Mesodermal cell (in vitro differentiated cells): ENCODE data around the gene C2orf92.

ENCODE experiments used
- H3K27ac ChIP-seq: 2 replicates; pipeline ENCODE4 v1.7.0; 2013; ENCODE audit warnings: mild to moderate bottlenecking, low read depth, low read length, moderate library complexity; ENCODE audit not compliant: severe bottlenecking
- H3K36me3 ChIP-seq: 2 replicates; pipeline ENCODE4 v1.7.1; 2013; ENCODE audit warnings: mild to moderate bottlenecking, low read length, moderate library complexity; ENCODE audit not compliant: control insufficient read depth, insufficient read depth
- H3K4me1 ChIP-seq: one replicate; pipeline ENCODE4 v1.7.1; 2013; ENCODE audit warnings: mild to moderate bottlenecking, low read length; ENCODE audit not compliant: insufficient read depth, control insufficient read depth, poor library complexity, severe bottlenecking
- H3K4me3 ChIP-seq: 2 replicates; pipeline ENCODE4 v1.7.0; 2013; ENCODE audit warnings: low read length, control low read depth, mild to moderate bottlenecking; ENCODE audit not compliant: insufficient read depth, poor library complexity, severe bottlenecking; ENCODE audit errors: extremely low read depth
- H3K9me3 ChIP-seq: 2 replicates; pipeline ENCODE4 v1.7.1; 2013; ENCODE audit warnings: mild to moderate bottlenecking, low read length, moderate library complexity; ENCODE audit not compliant: control insufficient read depth
- WGBS, 2 experiments: methylation state at CpG; one replicate each; pipeline ENCODE4 v1.1.5; 2013; ENCODE audit warnings: missing lambda C conversion rate in 2 of 2; ENCODE audit not compliant: insufficient coverage in 2 of 2; 5-methylcytosine and 5-hydroxymethylcytosine counted together

The C2orf92 gene

GRCh38 chr2:97740590-97741182 is 71.2 kb downstream of the C2orf92 start:
- 52 to 56% methylated on average over 13 to 18 of the region's 19 CpGs for WGBS, 2 experiments
- H3K27ac ChIP-seq, result no peak overlapping the region

GRCh38 chr2:97741251-97741650 is 71.7 kb downstream of the C2orf92 start:
- WGBS, 2 experiments, result 96 to 98% methylated on average over 16 to 18 of the region's 20 CpGs

More at GRCh38 chr2:97740590-97741182, 71.2 kb downstream of the C2orf92 start:
- no peaks in the 10 kb centered on the region for H3K36me3 ChIP-seq
- peaks cover 4% of the 10 kb centered on the region for H3K4me1 ChIP-seq
- no peaks in the 10 kb centered on the region for H3K9me3 ChIP-seq
- no peak overlapping the region for H3K4me3 ChIP-seq

GRCh38 chr2:97741686-97742085 is 72.2 kb downstream of the C2orf92 start:
- no peaks in the 10 kb centered on the region for H3K36me3 ChIP-seq
- H3K4me3 ChIP-seq, result no peak overlapping the region
- 93 to 100% methylated on average over 4 of the region's 4 CpGs for WGBS, 2 experiments
- H3K4me1 ChIP-seq, result peaks cover 4% of the 10 kb centered on the region
- H3K27ac ChIP-seq, result no peak overlapping the region
- H3K9me3 ChIP-seq, result no peaks in the 10 kb centered on the region

More at GRCh38 chr2:97741251-97741650, 71.7 kb downstream of the C2orf92 start:
- Histone ChIP-seq H3K9me3 (no peaks in the 10 kb centered on the region), H3K36me3 (no peaks in the 10 kb centered on the region), H3K4me1 (peaks cover 4% of the 10 kb centered on the region), H3K27ac (no peak overlapping the region), H3K4me3 (no peak overlapping the region)

GRCh38 chr2:97742381-97742847 is 72.9 kb downstream of the C2orf92 start:
- H3K4me1 ChIP-seq, result peaks cover 4% of the 10 kb centered on the region
- H3K4me3 ChIP-seq, result no peak overlapping the region
- WGBS, 2 experiments, result 84 to 96% methylated on average over 3 to 4 of the region's 4 CpGs

GRCh38 chr2:97743913-97744312 is 74.4 kb downstream of the C2orf92 start:
- Histone ChIP-seq H3K9me3 (no peaks in the 10 kb centered on the region), H3K27ac (no peak overlapping the region), H3K36me3 (no peaks in the 10 kb centered on the region), H3K4me3 (no peak overlapping the region), H3K4me1 (peaks cover 7% of the 10 kb centered on the region)
- WGBS, 2 experiments, result 90% methylated on average over 2 to 3 of the region's 6 CpGs

More at GRCh38 chr2:97742381-97742847, 72.9 kb downstream of the C2orf92 start:
- Histone ChIP-seq H3K36me3 (no peaks in the 10 kb centered on the region), H3K27ac (no peak overlapping the region), H3K9me3 (no peaks in the 10 kb centered on the region)

- H3K27ac ChIP-seq, result no peak overlapping the region
- H3K36me3 ChIP-seq, result no peaks in the 10 kb centered on the region
- no peak overlapping the region for H3K4me3 ChIP-seq
- 98 to 100% methylated on average over 3 to 5 of the region's 10 CpGs for WGBS, 2 experiments
- H3K9me3 ChIP-seq, result no peaks in the 10 kb centered on the region
- H3K4me1 ChIP-seq, result peaks cover 7% of the 10 kb centered on the region
Measured at GRCh38 chr2:97745474-97746174, 76.1 kb downstream of the C2orf92 start.

GRCh38 chr2:97747285-97747684 is 77.8 kb downstream of the C2orf92 start:
- H3K4me3 ChIP-seq, result no peak overlapping the region
- H3K36me3 ChIP-seq, result peaks cover 3% of the 10 kb centered on the region
- peaks cover 5% of the 10 kb centered on the region for H3K4me1 ChIP-seq
- no peaks in the 10 kb centered on the region for H3K9me3 ChIP-seq
- WGBS, 2 experiments, result 90 to 92% methylated on average over 2 of the region's 3 CpGs
- no peak overlapping the region for H3K27ac ChIP-seq

- 100% methylated on average over 2 to 3 of the region's 4 CpGs for WGBS, 2 experiments
- no peak overlapping the region for H3K27ac ChIP-seq
Measured at GRCh38 chr2:97747716-97748115, 78.2 kb downstream of the C2orf92 start.

GRCh38 chr2:97749581-97749980 is 80.1 kb downstream of the C2orf92 start:
- 83 to 86% methylated on average over 1 of the region's 5 CpGs for WGBS, 2 experiments
- H3K36me3 ChIP-seq, result peaks cover 6% of the 10 kb centered on the region
- H3K4me3 ChIP-seq, result no peak overlapping the region
- H3K9me3 ChIP-seq, result no peaks in the 10 kb centered on the region
- H3K27ac ChIP-seq, result no peak overlapping the region
- H3K4me1 ChIP-seq, result peaks cover 3% of the 10 kb centered on the region

More at GRCh38 chr2:97747716-97748115, 78.2 kb downstream of the C2orf92 start:
- Histone ChIP-seq H3K4me3 (no peak overlapping the region), H3K36me3 (peaks cover 3% of the 10 kb centered on the region), H3K9me3 (no peaks in the 10 kb centered on the region), H3K4me1 (peaks cover 3% of the 10 kb centered on the region)

GRCh38 chr2:97750017-97750416 is 80.5 kb downstream of the C2orf92 start:
- Histone ChIP-seq H3K9me3 (no peaks in the 10 kb centered on the region), H3K4me3 (no peak overlapping the region), H3K27ac (no peak overlapping the region), H3K4me1 (peaks cover 3% of the 10 kb centered on the region), H3K36me3 (peaks cover 10% of the 10 kb centered on the region)
- WGBS, 2 experiments, result 90 to 100% methylated on average over 4 of the region's 4 CpGs

- Histone ChIP-seq H3K4me1 (peaks cover 3% of the 10 kb centered on the region), H3K36me3 (peaks cover 12% of the 10 kb centered on the region), H3K4me3 (no peak overlapping the region), H3K9me3 (no peaks in the 10 kb centered on the region), H3K27ac (no peak overlapping the region)
- WGBS, 2 experiments, result no CpG with 5 or more reads among the region's 3 CpGs
Measured at GRCh38 chr2:97751752-97752151, 82.2 kb downstream of the C2orf92 start.
